Erythroblast (primary cell): Measurements from ENCODE around the gene TIMMDC1.

Experiments used
- GATA1 ChIP-seq: IDR thresholded peaks from 2 replicates; pipeline ENCODE4 v1.6.1; 2011; ENCODE audit warnings: low read depth, mild to moderate bottlenecking, control low read depth, low read length, moderate library complexity
- POLR2A ChIP-seq: IDR thresholded peaks from 2 replicates; pipeline ENCODE4 v1.6.1; 2011; ENCODE audit warnings: mild to moderate bottlenecking, low read length

DNA sequence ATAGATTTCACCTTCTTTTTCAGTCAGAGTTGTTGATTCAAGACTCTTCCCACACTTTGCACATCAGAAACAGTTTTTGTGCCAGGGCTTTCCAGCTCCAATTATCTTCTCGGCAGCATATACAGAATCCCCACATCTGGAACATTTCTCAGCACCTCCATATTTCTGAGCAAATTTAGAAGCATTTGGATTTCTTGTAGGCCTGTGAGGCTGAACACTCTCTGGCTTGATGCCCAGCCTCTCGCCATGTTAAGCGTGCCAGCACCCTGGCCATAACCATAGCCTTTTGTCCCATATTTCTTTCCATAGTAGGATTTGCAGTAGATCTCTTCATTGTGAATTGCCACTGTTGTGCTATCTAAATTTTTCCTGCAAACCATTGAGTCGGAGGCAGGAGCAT is 32.8 kb downstream of the TIMMDC1 start:
- TF ChIP-seq POLR2A (no peak), GATA1 (no peak)
